ENCODE data around the gene EVI5.
"Not testable (repeated sequence)": the region's sequence is repeated elsewhere in the genome, so short reads cannot be mapped to it uniquely, and the experiment has no call there.

EVI5 gene

DNA sequence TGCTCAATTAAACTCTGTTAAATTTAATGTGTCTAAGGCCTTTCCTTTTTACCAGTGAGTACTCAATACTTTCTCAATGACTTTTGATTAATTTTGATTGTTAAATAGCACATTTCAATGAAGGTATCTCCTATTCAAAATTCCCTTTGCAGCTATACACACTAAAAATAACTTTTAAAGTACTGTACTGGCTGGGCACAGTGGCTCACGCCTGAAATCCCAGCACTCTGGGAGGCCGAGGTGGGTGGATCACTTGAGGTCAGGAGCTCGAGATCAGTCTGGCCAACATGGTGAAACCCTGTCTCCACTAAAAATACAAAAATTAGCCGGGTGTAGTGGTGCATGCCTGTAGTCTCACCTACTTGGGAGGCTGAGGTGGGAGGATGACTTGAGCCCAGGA, 38.7 kb downstream of the EVI5 start:
- not testable (repeated sequence) for DNase-seq

DNA sequence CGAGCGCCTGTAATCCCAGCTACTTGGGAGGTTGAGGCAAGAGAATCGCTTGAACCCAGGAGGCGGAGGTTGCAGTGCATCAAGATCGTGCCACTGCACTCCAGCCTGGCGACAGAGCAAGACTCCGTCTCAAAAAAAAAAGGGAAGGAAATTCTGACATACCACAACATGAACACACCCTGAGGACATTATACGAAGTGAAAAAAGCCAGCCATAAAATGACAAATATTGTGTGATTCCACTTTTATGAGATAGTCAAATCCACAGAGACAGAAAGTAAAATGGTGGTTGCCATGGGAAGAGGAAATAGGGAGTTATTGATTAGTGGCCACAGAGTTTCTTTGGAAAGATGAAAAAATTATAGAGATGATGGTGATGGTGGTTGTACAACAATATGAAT, 41.7 kb downstream of the EVI5 start:
- no peak for DNase-seq

DNA sequence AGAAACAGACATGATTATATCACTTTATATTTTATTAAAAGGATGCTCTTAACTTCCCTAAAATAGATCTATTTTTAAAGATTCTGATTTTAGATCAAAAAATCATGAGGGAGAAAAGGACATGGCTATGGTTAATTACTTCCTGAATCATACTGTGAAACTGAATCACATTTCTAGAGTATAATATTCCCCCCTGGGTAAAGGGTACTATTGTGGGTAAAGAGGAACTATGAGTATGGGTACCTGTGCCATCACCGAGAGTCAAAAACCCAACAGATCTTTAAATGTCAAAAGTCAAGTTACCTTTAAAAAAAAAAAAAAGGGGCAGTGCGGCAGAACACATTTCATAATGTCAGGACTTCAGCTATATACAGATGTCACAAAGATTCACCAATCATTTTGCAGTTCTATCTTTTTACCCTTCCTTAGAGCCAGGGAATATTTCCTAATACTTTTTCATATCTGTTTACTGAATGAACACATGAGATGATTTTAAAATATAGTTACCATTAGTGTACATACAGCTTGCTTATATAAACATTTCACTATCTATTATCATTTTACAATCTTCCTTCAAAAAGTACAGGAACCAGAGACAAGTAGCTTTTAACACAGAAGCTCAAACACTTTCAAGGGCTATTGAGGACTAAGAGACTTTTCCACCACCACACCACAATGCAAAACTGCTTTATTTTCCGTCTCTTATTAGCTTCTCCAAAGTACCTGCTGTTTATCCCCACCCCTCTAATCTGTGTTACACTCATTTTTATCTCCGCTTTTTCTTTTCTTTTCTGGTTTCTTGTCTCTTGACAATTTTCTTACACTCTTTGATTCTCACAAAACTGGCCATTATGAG, 45.0 kb downstream of the EVI5 start:
- no peak for DNase-seq

DNA sequence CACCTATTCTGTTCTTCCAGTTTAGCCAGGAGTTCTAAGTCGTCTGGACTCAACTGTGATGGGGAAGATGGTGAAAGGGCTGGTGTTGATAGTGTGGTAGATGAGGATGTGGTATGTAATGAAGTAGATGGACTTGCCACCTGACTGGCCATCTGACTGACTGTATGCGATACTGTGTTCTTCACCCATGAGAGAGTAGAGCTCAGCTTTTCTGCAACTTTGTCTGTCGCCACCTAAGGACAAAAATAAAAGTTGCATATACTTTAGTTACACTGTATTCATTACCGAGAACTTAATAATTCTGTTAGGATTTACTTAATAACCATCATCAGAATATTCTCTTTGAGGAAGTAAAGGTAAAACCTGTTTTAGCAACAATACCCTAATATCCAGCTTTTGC, 48.5 kb downstream of the EVI5 start:
- no peak for DNase-seq

DNA sequence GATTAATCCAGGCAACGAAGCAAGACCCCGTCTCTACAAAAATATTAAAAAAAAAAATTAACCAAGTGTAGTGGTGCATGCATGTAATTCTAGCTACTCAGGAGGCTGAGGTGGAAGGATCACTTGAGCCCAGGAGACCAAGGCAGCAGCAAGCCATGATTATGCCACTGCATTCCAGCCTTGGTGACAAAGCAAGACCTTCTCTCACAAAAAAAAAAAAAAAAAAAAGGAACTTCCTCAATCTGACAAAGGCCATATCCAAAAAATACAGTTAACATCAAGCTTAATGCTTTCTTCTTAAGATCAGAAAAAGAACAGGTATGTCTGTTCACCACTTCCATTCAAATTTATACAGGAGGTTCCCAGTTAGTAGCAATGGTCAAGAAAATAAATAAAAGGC, 54.4 kb downstream of the EVI5 start:
- DNase-seq = no peak

DNA sequence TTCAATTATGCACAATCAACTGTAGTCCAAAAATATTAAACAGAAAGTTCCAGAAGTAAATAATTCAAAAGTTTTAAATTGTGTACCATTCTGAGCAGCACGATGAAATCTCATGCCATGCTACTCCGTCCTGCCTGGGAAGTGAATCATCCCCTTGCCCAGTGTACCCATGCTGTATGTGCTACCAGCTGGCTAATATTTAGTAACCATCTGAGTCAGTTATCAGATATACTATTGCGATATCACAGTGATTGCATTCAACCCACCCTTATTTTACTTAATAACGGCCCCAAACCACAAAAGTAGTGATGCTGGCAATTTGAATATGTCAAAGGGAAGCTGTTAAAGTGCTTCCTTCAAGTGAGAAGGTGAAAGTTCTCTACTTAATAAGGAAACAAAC, 56.2 kb downstream of the EVI5 start:
- DNase-seq = no peak

DNA sequence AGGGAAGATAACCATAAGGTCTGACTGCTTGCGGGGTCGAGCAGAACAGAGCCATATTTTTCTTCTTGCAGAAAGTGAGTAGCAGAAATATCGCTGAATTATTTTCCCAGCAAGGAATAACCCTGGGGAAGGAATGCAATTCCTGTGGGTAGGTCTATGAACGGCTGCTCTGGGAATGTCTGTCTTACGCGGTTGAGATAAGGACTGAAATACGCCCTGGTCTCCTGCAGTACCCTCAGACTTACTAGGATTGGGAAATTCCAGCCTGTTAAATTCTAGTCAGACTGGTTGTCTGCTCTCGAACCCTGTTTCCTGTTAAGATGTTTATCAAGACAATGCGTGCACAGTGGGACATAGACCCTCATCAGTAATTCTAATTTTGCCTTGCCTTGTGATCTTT, 61.2 kb downstream of the EVI5 start:
- DNase-seq = not testable (repeated sequence)

DNA sequence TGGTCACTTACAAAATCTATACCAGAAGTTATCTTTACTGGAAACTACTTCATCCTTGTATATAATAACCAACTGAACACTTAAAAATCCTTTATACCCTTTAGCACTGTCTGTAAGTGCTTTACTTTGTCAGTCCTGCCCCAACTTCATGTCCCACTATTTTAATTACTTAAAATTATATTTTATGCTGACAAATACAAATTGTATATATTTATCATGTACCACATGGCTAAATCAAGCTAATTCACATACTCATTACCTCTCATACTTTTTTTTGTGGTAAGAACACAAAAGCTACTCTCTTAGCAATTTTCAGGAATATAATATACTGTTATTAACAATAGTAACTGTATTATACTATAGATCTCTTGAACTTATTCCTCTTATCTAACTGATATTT, 63.0 kb downstream of the EVI5 start:
- no peak for DNase-seq

DNA sequence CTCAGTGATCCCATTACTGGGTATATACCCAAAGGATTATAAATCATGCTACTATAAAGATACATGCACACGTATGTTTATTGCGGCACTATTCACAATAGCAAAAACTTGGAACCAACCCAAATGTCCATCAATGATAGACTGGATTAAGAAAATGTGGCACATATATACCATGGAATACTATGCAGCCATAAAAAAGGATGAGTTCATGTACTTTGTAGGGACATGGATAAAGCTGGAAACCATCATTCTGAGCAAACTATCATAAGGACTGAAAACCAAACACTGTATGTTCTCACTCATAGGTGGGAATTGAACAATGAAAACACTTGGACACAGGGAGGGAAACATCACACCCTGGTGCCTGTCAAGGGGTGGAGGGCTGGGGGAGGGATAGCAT, 63.8 kb downstream of the EVI5 start:
- not testable (repeated sequence) for DNase-seq

DNA sequence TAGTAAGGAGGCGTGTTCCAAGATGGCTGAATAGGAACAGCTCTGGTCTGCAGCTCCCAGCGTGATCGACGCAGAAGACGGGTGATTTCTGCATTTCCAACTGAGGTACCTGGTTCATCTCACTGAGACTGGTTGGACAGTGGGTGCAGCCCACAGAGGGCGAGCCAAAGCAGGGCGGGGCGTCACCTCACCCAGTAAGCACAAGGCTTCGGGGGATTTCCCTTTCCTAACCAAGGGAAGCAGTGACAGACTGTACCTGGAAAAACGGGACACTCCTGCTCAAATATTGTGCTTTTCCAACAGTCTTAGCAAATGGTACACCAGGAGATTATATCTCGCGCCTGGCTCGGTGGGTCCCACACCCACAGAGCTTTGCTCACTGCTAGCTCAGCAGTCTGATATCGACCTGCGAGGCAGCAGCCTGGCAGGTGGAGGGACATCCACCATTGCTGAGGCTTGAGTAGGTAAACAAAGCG, 69.4 kb downstream of the EVI5 start:
- not testable (repeated sequence) for DNase-seq

DNA sequence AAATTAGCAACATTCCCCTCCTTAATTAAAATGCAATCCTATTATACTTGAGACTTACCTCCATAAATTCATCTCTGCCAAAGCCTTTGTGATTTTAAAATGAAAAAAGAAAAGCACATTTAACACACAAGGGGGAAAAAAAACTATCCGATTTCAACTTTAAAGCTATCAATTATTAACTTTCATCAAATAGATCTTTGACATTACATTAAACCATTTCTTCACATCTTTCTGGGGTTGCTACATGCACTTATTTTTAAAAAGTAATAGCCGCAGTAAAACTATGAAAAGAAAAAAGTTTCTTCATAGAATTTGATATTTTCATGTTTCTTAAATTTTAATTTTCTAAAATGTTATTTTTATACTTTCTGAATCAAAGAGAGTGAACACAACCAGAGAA, 71.0 kb downstream of the EVI5 start:
- DNase-seq = no peak

DNA sequence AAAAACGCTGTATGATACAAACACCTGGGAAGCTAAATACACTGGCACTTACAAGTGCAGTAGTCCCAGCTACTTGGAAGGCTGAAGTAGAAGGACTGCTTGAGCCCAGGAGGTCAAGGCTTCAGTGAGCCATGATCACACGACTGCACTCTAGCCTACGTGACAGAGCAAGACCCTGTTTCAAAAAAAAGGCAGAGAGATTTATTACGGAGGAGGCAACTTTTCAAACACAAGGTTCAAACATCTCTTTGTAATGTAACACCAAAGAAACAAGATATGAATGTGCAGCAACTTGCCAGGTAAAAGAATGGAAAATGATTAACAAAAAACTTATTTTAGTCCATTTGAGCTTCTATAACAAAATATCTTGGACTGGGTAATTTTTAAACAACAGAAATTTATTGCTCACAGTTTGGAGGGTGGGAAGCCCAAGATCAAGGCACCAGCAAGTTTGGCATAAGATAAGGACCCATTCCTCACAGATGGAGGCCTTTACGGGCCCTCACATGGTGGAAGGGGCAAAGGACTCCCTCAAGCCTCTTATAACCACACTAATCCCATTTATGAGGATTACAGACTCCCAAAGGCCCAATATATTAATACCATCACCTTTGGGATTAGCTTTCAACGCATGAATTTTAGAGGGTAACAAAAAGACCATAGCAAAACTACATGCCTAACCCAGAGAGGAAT, 73.3 kb downstream of the EVI5 start:
- DNase-seq = no peak

DNA sequence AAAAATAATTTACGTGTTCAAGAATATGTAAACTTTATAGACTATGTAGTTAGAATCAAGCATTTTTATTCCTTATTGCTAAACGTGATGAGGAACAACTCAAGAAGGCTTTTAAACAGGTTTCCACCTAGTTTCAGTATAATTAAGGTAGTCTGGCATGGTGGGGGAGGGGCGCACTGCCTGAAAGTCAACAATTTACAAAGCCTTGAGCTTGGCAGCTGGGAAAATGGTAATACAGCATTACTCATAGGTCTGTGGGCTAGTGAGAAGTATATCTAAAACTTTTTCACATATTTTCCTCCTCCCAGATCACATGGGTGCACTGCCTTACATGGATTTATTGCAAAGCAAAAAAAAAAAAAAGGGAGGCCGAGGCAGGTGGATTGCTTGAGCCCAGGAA, 75.2 kb downstream of the EVI5 start:
- no peak for DNase-seq

DNA sequence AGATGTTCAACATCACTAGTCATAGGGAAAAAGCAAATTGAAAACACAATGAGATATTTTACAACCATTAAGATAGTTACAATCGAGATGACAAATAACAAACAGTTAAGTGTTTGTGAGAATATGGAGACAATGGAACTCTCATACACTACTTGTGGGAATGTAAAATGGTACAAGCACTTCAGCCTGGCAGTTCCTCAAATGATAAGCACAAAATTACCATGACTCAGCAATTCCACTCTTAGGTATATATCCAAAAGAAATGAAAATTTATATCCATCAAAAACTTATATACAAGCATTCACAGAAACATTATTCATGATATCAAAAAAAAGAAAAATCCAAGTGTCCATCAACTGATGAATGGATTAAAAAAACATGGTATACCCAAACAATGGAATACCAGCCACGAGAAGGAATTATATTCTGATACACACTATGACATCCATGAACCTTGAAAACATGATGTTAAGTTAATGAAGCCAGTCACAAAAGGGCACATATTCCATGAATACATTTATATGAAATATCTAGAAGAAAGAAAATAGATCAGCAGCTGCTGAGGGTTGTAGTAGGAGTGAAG, 76.4 kb downstream of the EVI5 start:
- DNase-seq = no peak

DNA sequence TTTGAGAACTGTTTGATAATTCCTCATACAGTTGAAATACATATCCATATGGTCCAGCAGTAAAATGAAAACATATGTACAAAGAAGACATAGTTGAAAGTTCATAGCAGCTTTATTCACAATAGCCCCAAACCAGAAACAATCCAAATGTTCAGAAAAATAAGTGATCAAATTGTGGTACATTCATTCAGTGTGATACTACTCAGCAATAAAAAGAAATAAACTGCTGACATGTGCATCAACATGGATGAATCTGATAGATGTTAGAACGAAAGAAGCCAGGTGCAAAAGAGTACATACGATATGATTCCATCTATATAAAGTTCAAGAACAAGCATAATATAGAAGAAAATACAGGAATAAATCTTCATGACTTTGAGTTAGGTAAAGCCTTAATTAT, 77.2 kb downstream of the EVI5 start:
- DNase-seq = no peak

DNA sequence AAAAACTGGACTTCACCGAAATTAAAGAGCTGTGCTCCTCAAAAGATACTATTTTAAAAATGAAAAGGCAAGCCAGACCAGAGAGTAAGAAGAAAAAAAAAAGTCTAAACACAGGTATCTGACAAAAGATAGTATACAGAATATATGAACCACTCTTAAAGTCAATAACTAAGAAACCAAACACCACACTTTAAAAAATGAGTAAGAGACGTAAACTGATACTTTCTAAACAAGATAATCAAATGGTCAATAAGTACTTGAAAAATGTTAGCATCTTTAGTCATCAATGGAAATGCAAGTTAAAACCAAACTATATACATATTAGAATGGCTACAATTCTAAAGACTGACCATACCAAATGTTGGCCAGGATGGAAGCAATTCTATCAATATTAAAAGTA, 77.6 kb downstream of the EVI5 start:
- DNase-seq = no peak

DNA sequence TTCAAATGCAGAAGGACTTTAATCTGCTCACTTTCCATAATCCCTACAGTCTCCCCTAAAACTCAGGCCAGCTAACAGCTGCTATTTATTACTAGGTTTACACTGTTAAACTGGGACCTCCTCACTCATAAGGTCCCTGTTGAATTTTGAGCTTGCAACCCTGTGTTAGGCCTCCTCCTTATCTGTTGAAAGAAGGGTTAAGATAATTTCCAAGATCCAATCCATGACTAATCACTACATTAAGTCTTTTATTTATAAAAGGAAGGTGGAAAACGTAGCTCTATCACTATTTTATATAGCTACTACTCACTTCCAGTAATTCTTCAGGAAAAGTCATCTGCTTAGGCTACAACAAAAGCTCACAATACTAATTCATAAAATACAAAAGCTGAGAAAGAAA, 79.5 kb downstream of the EVI5 start:
- DNase-seq = no peak

DNA sequence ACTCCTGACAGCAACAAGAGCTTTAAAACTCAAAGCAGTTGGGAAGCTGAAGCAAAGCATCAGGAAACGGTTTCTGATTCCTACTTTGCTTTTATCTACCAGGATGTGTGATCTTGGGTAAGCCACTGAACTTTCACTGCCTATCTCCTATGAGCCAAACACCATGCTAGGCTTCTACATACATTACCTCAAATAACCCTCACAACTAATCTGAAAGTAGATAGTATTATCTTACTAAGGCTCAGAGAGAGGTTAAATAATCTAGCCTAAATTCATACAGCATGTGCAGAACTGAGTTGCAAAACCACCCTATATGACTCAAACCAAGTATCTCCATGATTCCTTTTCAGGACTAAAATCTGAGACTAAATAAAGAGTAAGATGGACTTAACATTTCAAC, 83.8 kb downstream of the EVI5 start:
- DNase-seq = no peak

DNA sequence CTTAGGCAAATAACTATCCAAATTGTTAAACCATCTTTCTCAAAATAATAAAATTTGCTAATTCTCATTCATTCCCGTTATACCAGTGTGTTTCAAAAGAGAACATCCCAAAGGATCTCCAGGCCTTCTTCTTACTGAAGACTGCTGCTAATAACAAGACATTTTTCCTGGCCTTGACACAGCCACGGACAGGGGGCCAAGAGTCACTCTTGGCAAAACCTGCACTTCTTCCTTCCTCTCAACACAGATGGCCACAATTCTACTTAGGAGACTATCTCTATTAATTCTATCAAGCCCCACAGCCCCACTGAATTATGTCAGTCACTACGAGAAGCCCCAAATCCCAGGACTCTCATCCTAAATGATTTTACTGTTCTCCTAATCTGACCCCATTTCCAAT, 86.0 kb downstream of the EVI5 start:
- DNase-seq = no peak

DNA sequence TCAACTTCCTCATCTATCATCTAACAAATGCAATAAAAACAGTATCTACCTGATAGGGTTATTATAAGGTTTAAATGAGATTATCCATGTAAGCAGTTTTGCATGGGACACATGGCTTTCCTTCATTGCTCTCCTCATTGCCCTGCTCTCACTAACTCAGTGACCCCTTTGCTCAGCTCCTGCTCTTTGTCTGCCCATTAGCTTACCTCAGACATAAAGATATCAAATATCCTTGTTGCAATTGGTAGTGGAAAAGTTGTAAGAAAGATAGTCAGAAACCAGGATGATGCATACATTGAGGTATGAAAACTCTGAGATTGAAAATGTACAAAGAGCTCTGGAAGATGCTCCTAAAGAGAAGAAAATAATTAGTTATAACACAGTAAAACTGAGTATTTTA, 89.8 kb downstream of the EVI5 start:
- DNase-seq = no peak

DNA sequence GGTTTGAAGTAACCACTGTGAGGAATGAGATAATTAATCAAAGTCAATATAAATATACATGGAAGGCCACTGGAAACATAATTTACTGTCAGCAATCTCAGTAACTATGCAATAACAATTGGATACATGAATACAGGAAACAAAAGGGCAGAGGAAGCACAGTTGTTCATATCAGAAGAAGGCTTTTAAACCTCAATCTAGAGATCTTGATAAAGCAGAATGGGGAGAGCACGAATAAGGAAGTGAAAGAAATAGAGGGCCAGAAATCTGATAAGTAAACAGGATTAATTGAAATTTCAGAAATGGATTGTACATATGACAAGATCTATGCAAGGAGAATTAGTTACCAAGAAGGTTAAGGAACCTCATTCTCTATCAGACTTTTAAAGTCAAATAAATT, 93.0 kb downstream of the EVI5 start:
- no peak for DNase-seq

DNA sequence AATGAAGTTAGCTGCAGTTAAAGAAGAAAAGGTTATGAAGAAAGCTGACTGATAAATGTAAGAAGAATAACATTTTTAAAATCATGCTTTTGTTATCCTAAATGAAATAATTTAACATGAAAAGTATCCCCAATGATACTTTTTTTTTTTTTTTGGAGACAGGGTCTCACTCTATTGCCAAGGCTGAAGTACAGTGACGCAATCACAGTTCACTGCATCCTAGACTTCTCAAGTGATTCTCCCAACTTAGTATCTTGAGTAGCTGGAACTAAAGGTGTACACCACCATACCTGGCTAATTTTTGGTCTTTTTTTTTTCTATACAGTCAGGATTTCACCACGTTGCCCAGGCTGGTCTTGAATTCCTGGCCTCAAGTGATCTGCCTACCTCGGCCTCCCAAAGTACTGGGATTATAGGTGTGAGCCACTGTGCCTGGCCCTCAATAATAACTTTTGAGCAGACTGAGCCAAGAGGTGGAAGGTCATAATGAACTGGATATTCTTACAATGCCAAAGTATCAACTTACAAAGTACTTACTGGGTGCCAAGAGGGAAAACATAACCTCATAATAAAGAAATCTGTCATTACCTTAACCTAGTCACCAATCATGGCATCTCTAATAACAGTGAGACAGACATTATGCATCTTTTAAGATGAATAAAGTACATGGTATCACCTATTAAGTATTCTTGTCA, 94.5 kb downstream of the EVI5 start:
- DNase-seq = no peak

DNA sequence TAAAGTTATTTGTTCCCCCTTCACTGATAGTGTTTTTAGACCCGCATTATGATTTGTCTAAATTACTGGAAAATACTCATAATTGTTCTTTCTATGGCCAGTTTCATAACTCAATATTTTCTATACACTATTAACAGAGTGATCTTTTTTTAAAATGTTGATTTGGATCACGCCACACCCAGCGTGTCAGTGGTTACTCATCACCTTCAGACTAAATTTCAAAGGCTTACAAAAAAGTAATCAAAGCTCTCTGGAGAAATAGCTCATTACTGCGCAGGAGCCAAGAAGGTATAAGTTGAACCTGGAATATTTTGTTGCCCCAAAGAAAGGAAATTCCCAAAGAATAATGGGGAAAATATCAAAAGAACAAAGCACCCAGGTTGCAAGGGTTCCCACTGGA, 104.9 kb downstream of the EVI5 start:
- DNase-seq = no peak

DNA sequence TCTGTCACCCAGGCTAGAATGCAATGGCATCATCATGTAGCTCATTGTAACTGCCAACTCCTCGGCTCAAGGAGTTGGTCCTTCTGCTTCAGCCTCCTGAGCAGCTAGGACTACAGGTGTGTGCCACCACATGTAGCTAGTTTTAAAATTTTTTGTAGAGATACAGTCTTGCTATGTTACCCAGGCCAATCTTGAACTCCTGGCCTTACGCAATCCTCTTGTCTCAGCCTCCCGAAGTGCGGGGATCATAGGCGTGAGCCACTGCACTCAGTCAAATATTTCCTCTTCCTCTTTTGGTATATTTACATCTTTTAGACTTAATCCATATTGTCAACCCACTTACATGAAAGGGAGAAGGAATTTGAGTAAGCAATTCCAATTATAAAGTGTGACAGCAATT, 121.1 kb downstream of the EVI5 start:
- no peak for DNase-seq

All from SIG-M5 (cell line).